ENCODE results near the gene KRI1.

KRI1 gene

DNA sequence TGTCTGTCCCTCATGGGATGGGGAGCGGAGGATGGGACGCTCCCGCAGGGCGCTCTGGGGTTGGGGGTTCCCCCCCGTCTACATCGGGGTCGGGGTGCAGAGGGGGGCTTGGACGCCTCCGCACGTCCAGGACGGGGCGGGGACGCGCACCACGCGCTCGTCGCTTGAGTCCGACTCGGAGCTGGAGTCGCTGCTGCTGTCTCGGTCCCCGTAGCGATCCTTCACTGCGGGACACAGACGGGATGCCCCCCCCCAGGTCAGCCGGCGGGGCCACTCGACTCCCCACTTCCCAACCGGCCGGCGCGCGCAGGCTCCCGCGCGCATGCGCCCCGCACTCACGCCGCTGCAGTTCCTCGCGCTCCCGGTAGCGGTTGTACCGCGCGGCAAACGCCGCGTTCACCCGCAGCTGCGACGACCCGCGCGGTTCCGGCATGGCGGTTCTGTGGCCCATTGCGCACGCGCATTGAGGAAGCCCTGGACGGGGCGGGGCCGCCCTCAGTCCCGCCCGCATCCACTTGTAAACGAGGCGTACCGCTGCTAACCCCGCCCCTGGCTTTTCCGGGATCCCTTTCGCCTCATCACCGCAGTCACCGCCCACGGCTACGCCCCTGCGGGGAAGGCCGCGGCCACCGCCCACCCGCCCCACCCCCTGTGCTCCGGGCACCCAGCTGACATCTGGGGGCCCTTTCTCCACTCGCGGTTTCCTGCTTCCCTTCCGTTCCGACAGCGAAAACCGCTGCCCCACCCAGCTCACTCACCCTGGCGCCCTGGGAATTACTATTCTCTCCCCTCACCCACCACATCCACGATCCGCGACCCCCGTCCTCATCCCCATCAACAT lies at the start of gene KRI1:
Gene KRI1, minus strand, starts transcription at position 444 of the 841 bp plus-strand sequence. Its CDS starts 11 bp downstream, at position 433.
- peak; percentile 97 to 100 for DNase-seq

DNA sequence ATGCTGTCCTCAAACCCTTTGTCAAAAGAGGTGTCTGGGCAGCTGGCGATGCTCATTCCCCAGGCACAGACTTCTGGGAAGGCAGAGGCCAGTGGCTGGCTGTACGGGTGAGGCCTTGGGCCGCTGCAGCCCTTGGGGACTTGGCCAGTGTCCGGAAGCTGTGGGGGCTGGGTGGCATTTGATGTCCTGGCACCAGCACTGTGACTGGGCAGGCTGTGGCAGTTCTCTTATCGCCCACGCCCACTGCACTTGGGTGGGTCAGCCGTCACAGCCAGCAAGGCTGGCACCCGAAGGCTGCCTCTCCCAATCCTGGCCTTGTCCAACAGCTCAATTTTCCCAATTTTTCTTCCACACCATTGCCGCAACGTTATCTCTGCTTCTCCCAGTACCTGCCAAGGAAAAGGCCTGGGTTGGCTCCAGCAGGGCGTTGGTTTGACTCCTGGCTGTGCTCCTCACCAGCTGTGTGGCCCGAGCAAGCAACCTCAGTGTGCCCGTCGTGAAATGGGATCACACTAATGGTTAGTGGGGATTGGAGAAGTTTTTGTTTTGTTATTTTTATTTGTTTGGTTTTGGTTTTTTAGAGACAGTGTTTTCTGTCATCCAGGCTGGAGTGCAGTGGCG lies 46.8 kb upstream of the KRI1 start:
- no peak for DNase-seq

DNA sequence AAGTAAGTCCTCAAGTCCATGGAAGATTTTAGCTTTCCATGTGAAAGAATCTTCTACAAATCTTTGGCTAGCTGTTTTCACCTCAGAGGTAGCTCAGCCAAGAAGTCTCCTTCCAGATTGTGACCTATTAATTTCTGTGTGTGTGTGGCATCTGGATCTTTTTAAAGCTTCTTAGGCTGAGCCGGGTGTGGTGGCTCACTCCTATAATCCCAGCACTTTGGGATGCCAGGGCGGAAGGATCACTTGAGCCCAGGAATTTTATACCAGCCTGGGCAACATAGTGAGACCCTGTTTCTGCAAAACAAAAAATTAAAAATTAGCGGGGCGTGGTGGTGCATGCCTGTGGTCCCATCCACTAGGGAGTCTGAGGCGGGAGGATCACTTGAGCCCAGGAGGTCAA lies 46.1 kb upstream of the KRI1 start:
- DNase-seq, result no peak

DNA sequence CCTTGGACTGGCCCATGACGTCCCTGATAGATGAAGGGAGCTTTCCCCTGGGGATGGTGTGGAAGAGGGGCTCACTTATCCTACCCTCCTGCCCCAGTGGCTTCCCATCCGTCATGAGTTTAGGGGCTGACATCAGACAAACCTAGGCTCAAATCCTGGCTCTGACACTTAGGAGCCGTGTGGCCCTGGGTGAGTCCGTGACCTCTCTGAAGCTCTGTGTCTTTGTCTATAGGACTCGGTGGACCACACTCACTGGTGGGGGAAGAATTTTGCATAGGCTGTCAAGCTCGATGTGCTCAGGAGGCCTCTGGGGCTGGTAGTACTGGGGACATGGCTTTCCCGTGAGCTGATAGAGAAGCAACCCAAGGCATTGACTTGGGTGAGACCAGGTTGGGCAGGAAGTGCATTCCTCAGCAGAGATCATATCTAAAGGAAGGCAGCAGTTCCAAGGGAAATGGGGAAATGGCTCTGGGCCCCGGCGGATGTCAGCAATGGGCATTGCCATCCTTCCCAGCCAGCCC lies 38.7 kb upstream of the KRI1 start:
- peak in 1 of 2 donors; percentile 39 for DNase-seq

DNA sequence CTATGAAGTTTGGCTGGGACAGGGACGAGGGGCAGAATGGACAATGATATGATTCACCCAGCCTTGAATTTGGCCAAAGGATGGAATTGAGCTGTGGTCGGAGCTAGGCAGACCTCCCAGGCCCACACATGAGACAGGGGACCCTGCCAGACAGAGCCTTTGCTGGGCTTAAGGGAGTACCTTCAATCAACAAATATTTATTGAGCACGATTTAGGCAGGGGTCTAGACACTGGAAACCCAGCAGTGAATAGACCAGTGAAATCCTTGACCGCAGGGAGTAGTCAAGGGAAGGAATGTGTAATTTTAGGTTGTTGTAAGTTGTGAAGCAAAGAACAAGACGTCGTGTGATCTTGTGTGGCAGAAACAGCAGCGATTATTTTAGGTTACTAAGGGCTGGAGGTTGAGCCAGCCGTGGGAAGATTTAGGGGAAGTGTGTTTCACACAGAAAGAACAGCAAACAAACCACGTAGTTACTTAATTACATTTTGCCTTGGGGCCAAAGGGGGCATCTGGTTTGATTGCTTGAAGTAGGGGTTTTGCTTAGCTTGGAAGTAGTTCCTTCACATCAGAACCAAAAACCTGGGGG lies 38.2 kb upstream of the KRI1 start:
- DNase-seq, result peak; percentile 16 to 33

DNA sequence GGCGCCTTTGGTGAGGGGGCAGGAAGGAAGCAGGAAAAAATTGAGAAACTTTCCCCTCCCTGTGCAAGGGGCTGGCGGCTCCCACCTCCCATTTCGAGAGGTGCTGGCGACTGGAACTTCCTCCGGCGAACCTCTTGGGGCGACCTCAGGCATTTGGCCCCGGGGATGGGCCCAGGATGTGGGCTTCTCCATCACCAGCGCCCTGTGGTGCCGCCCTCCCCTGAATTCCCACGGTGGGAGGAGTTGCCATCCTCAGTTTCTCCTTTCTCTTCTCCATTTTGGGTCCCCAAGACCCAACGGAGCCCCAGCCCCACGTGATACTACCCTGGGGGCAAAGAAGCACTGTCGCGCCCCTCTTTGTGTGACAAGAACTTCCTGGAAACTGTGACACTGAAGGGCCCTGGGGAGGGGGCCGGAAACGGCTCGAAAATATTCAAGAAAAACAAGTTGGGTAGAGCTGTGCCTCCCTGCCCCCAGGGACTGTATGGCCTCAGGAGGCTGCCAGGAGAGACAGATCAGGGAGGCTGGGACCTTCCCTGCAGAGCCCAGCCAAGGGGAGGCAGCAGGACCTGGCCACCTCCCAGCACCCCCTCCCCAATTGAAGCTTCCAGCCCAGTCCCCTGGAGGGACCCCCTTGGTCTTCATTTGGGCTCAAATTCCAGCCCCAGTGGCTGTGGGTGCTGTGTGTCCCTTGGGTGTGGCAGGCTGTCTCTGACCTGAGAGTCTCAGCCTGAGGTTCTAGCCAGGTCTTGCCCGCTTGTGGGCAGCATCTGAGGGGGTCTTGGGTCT lies 37.5 kb upstream of the KRI1 start:
- peak; percentile 69 to 76 for DNase-seq

DNA sequence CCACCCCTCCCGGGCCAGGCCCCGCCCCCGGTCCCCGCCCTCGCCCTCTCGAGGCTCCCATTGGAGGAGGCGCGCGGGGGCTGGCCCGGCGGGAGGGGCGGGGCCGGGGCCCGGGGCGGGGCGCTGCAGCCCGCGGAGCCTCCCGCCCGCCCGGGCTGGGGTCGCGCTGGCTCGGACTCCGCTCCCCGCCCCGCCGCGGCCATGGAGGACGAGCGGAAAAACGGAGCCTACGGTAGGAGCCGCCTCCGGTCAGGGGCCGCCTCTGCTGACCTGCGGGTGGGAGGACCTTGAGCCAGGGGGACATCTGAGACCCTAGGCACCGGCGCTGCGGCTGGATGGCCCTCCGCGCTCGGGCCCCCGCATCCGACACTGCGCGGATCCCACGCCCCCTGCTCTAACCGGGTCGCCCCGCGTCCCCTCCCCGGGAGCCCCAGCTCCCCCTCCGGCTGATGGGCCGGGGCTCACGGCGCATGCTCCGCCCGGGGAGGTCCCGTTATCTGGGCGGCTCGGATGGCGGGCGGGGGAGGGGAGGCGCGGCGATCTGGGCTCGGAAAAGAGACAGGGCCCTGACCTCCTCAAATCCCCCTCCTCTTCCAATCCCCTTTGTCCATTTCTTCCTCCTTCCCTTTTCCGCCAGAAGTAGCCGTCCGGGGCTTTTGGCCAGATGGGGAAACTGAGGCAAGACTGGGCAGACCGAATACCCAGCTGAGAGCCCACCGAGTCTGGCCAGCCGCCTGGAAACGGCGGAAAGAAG lies 36.7 kb upstream of the KRI1 start:
- DNase-seq, result peak; percentile 89 to 92

DNA sequence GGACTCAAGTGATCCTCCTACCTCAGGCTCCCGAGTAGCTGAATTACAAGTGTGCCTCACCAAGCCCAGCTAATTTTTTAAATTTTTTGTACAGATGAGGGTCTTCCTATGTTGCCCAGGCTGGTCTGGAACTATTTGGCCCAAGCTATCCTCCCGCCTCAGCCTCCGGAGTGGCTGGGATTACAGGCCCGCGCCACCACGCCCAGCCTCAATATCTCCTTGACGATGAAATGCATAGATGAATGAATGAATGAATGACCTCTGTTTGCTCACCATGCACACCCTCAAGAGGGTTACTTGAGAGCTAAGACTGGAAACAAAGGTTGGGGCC lies 36.2 kb upstream of the KRI1 start:
- no peak for DNase-seq

DNA sequence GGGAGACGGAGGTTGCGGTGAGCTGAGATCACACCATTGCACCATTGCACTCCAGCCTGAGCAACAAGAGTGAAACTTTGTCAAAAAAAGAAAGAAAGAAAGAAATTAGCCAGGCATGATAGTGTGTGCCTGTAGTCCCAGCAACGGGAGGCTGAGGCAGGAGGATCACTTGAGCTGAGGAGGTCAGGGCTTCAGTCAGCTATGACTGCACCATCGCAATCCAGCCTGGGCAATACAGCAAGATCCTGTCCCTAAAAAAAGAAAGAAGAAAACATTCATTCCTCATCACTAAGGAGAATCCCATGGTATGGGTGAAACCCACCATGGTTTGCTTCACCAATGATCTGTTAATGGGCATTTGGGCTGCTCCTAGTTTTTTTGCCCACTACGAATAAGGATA lies 34.3 kb upstream of the KRI1 start:
- DNase-seq, result no peak

DNA sequence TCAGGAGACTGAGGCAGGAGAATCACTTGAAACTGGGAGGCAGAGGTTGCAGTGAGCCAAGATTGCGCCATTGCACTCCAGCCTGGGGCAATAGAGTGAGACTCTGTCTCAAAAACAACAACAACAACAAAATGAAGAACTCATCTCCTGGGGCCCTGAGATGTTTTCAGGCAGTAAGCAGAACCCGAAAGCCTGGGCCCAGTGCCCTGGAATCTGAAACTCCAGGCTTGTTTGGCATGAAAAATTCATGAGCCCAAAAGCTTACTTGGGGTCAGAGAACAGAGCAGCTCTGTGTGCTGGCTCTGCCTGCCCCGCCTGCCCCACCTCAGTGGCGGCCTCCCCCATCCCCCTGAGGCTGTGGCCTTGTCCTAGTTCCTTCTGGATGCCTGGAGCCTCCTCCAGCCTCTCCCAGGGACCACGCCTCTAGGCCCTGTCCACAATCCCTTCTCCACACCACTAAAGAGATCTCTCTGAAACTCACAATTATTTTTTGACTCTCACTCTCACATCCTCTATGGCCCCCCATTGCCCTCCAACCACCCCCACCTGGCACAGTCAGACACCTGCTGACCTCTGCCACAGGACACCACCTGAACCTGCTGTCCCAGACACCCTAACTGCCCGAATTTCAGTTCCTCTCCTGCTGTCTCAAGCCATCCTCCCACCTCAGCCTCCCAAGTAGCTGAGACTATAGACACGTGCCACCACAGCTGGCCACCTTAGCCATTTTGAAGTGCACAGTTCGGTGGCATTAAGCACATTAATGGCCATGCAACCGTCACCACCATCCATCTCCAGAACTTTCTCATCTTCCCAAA lies 28.2 kb upstream of the KRI1 start:
- no peak for DNase-seq

DNA sequence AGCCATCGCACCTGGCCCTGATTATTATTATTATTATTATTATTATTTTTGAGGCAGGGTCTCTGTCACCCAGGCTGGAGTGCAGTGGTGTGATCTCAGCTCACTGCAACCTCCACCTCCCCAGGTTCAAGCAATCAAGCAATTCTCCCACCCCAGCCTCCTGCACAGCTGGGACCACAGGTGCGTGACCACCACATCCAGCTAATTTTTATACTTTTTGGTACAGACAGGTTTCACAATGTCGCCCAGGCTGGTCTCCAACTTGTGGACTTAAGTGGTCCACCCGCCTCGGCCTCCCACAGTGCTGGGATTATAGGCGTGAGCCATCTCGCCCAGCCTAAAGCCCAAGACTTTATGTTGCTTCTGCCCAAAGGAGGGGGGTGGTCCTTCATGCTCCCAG lies 27.3 kb upstream of the KRI1 start:
- no peak for DNase-seq

DNA sequence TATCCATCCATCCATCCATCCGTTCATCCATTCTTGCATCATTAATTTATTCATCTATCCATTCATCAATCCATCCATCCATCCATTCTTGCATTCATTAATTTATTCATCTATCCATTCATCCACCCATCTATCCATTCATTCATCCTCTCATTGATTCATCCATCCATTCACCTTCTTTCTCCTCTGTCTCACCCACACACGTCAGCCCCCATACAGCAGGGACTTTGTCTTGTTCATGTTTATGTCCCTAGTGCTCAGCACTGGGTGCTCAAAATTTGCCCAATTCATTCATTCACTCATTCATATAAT lies 22.0 kb upstream of the KRI1 start:
- DNase-seq, result no peak

DNA sequence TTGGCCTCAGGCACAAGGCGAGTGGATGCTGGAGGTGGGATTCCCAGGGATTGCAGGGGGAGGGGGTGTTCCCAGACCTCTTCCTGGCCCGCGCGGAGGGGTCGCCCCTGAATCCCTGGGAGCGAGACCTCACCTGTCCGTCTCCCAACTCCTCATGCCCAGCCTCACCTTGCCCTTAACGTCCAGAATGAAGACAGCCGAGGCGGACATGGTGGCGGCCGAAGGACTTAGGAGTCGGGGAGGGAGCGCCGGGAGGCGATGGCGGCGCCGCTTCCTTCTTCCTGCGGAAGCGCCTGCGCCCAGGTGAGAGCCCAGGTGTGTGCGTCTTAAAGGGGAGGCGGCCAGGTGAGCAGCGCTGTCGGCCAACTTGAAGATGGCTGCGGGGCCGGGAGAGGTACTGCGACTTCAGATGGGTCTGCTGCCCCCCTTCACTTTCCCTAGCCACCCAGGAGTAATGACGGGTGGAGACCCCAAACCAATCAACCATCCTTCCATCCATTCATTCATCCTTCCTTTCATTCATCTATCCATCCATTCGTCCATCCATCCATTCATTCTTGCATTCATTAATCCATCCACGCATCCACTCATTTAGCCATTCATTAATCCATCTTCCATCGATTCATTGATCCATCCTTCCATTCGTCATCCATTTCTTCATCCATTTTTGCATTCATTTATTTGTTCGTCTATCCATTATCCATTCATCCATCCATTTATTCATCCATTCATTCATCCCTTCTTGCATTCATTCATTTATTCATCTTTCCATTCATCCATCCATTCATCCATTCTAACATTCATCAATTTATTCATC lies 21.4 kb upstream of the KRI1 start, which contains the start of gene AP1M2:
Gene AP1M2, minus strand, starts transcription at position 291 of the 817 bp plus-strand sequence. Its CDS starts 81 bp downstream, at position 210.
- DNase-seq, result no peak

DNA sequence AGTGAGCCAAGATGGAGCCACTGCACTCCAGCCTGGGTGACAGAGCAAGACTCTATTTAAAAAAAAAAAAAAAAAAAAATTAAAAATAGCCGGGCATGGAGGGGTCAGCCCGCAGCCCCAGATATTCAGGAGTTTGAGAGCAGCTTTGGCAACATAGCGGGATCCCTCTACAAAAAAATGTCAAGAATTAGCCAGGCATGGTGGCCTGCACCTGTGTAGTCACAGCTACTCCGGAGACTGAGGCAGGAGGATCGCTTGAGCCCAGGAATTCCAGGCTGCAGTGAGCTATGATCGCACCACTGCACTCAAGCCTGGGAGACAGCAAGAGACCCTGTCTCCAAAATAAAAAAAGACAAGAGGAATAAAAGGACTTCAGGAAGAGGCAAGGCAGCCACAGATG lies 20.6 kb upstream of the KRI1 start:
- DNase-seq, result no peak

DNA sequence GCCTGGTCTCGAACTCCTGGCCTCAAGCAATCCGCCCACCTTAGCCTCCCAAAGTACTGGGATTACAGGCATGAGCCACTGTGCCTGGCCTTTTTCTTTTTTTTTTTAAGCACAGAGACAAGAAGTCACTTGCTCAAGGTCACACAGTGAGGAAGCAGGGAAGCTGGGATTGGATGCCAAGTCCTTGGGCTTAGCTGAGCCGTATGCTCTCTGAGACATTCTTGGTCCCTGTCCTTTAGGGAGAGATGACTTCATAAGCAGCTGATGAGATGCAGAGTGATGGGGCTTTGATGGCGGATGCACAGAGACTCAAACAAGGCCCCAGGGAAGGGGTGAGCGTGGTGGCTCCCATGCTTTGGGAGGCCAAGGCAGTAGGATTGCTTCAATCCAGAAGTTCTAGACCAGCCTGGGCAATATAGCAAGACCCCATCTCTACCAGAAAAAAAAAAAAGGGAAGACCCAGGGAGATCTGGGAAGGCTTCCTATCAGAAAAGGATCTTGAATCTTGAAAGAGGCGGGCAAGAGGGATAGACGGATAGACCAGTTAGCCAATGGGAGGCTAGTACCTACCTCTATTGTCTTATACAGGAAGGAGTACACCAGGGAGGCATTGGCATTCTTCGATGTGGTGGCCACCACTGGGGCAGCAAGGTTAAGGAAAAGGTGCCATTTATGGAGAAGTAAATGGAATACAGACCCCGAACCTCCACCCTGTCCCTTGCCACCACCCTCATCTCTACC lies 17.4 kb upstream of the KRI1 start:
- DNase-seq, result no peak

DNA sequence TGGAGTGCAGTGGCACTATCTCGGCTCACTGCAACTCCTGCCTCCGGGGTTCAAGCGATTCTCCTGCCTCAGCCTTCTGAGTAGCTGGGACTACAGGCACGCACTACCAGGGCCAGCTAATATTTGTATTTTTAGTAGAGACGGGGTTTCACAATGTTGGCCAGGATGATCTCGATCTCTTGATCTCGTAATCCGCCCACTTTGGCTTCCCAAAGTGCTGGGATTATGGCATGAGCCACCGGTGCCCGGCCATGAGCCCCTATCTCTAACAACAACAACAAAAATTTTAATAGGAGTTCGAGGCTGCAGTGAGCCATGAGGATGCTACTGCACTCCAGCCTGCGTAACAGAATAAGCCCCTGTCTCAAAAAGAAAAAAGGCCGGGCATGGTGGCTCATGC lies 16.3 kb upstream of the KRI1 start:
- no peak for DNase-seq

DNA sequence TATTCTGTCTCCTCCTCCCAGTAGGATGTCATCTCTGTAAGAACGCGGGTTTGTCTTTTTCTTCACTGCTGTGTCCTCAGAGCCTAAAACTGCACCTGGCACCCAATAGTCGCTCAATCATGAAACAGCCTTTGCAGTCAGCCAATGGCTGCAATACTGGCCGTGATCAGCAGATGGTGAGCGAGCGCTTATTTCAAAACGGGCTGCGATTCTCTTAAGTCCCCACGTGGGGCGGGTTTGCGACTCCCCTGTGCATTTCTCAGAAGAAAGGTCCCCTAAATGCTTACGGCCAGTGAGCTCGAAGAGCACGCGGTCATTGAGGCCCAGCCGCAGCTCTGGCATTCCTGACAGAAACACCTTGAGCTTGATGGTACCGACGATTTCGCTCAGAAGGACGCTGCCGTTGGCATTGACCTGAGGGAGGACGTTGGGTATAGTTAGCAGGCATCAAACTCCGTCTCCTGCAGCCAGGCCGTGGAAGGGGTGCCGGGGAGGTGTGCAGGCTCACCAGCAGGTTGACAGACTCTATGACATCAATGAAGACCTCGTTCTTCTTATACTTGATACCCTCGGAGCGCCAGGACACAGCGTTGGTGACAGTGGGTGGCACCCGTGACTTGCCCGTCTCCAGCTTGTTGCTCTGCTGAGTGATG lies 15.3 kb upstream of the KRI1 start:
- peak; percentile 94 to 95 for DNase-seq

DNA sequence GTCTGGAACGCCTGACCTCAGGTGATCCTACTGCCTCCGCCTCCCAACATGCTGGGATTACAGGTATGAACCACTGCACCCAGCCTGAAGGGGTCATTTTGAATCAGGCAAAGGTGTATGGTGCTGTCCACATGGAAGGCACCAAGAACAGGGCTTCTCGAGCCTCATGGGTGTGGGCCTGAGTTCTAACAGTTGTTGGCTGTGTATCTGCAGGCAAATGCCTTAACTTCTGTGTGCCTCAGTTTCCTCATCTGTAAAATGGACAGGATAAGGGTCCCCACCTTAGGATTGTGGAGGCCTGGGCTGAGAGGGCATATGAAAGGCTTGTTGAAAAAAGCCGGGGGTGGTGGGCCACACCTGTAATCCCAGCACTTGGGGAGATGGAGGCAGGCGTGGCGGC lies 12.1 kb upstream of the KRI1 start:
- DNase-seq, result no peak

DNA sequence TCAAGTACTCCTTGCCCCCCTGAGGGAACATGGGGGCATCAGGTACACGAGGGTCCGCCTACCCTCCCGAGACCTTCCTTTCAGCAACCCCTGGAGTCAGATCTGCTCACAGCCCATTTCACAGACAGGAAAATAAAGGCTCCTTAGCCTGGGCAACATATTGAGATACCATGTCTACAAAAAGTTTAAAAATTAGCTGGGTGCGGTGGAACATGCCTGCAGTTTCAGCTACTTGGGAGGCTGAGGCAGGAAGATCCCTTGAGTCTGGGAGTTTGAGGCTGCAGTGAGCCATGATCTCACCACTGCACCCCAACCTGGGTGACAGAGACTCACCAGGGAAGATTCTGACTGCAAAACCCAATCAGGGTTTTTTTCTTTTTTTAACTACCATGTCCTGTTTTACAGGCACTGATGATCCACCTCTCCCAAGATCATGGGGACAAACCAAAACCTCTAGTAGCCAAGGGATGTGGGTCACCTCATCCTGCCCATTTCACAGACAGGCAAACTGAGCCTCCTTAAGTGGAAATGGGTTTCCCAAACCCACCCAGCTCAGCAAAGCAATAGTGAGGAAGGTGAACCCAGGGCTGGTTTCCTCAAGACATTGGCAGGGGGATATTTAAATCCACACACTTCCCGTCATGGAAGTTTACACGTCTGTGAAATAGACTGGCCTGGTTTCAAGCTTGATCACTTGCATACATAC lies 9.4 kb upstream of the KRI1 start:
- DNase-seq, result no peak

Measured in stimulated activated CD4-positive, alpha-beta T cell treated with anti-CD3 and anti-CD28 coated beads, Interleukin-2, amount 100 ng/mL, for 24 hours (primary cell).